Trophoblast cell (in vitro differentiated cells and primary cell): ENCODE measurements around the gene VPS33B.

Source experiments
- DNase-seq, 2 donors: peaks; one replicate each; pipeline ENCODE4 v3.0.0-alpha.2; 2016
- H2AFZ ChIP-seq: 2 replicates; pipeline ENCODE4 v1.6.1; 2013; ENCODE audit warnings: low read length, moderate library complexity, mild to moderate bottlenecking; ENCODE audit not compliant: insufficient read depth, poor library complexity
- H2AK5ac ChIP-seq: 2 replicates; pipeline ENCODE4 v1.6.1; 2013; ENCODE audit warnings: mild to moderate bottlenecking, low read length
- H2BK120ac ChIP-seq: 2 replicates; pipeline ENCODE4 v1.6.1; 2013; ENCODE audit warnings: low read length, mild to moderate bottlenecking, moderate library complexity; ENCODE audit not compliant: insufficient read depth, poor library complexity
- H2BK12ac ChIP-seq: 2 replicates; pipeline ENCODE4 v1.6.1; 2013; ENCODE audit warnings: mild to moderate bottlenecking, low read length, moderate library complexity
- H2BK5ac ChIP-seq: 2 replicates; pipeline ENCODE4 v1.6.1; 2013; ENCODE audit warnings: low read length, low read depth, moderate library complexity, mild to moderate bottlenecking; ENCODE audit not compliant: poor library complexity
- H3K14ac ChIP-seq: 2 replicates; pipeline ENCODE4 v1.6.1; 2013; ENCODE audit warnings: mild to moderate bottlenecking, low read length
- H3K18ac ChIP-seq: 2 replicates; pipeline ENCODE4 v1.6.1; 2013; ENCODE audit warnings: mild to moderate bottlenecking, low read length
- H3K23ac ChIP-seq: 2 replicates; pipeline ENCODE4 v1.6.1; 2013; ENCODE audit warnings: low read length
- H3K27ac ChIP-seq: 2 replicates; pipeline ENCODE4 v1.5.1; 2013; ENCODE audit warnings: low read depth, mild to moderate bottlenecking, inconsistent platforms, low read length, moderate library complexity
- H3K27me3 ChIP-seq: 2 replicates; pipeline ENCODE4 v1.6.1; 2013; ENCODE audit warnings: inconsistent platforms, mild to moderate bottlenecking, low read length, moderate library complexity; ENCODE audit not compliant: insufficient read depth
- H3K36me3 ChIP-seq, 2 experiments: 1 replicate in 1 of 2; 2 replicates in 1 of 2; pipeline ENCODE4 v1.6.1; 2013; ENCODE audit warnings: low read length in 2 of 2, mild to moderate bottlenecking in 2 of 2, moderate library complexity in 1 of 2; ENCODE audit not compliant: insufficient read depth in 2 of 2, control insufficient read depth in 1 of 2
- H3K4ac ChIP-seq: 2 replicates; pipeline ENCODE4 v1.6.1; 2013; ENCODE audit warnings: low read depth, mild to moderate bottlenecking, low read length, moderate library complexity
- H3K4me1 ChIP-seq, 2 experiments: 1 replicate in 1 of 2; 2 replicates in 1 of 2; pipeline ENCODE4 v1.6.1; 2013; ENCODE audit warnings: low read length in 2 of 2, mild to moderate bottlenecking in 2 of 2, moderate library complexity in 1 of 2; ENCODE audit not compliant: insufficient read depth in 2 of 2, control insufficient read depth in 1 of 2
- H3K4me2 ChIP-seq: 2 replicates; pipeline ENCODE4 v1.6.1; 2013; ENCODE audit warnings: inconsistent platforms, mild to moderate bottlenecking, low read length, moderate library complexity
- H3K4me3 ChIP-seq: 2 replicates; pipeline ENCODE4 v1.5.1; 2013; ENCODE audit warnings: mild to moderate bottlenecking, low read depth, low read length, inconsistent platforms
- H3K79me1 ChIP-seq: one replicate; pipeline ENCODE4 v1.6.1; 2013; ENCODE audit warnings: low read length
- H3K79me2 ChIP-seq: 2 replicates; pipeline ENCODE4 v1.6.1; 2013; ENCODE audit warnings: low read length, mild to moderate bottlenecking; ENCODE audit not compliant: control insufficient read depth, insufficient read depth, poor library complexity
- H3K9ac ChIP-seq: 2 replicates; pipeline ENCODE4 v1.6.1; 2013; ENCODE audit warnings: mild to moderate bottlenecking, low read length
- H3K9me3 ChIP-seq: 2 replicates; pipeline ENCODE4 v1.6.1; 2013; ENCODE audit warnings: low read depth, mild to moderate bottlenecking, control low read depth, inconsistent platforms, low read length; ENCODE audit not compliant: insufficient read depth
- H4K12ac ChIP-seq: 2 replicates; pipeline ENCODE4 v1.6.1; 2013; ENCODE audit warnings: low read depth, mild to moderate bottlenecking, low read length, moderate library complexity
- H4K8ac ChIP-seq: 2 replicates; pipeline ENCODE4 v1.6.1; 2013; ENCODE audit warnings: low read depth, mild to moderate bottlenecking, low read length, moderate library complexity
- H4K91ac ChIP-seq: one replicate; pipeline ENCODE4 v1.6.1; 2013; ENCODE audit warnings: low read depth, mild to moderate bottlenecking, low read length, moderate library complexity
- whole genome bisulfite sequencing: extraction: QIAGEN DNeasy Blood & Tissue Kit; methylation state at CpG from one replicate; pipeline ENCODE4 v1.1.7; 2013; ENCODE audit warnings: missing lambda C conversion rate; ENCODE audit not compliant: insufficient read length, insufficient coverage; ENCODE audit errors: extremely low coverage; 5-methylcytosine and 5-hydroxymethylcytosine counted together

Gene VPS33B

GRCh38 chr15:91068436-91068835 is 46.0 kb upstream of the VPS33B start:
- Histone ChIP-seq H3K9me3 (peaks cover 4% of the 10 kb centered on the region), H2BK120ac (no peak overlapping the region), H2AK5ac (no peak overlapping the region), H4K8ac (no peak overlapping the region), H3K9ac (no peak overlapping the region), H3K36me3 (no peaks in the 10 kb centered on the region), H2AFZ (no peak overlapping the region), H3K27ac (no peak overlapping the region), H3K18ac (no peak overlapping the region), H4K12ac (no peak overlapping the region), H3K14ac (no peak overlapping the region), H3K79me2 (no peaks in the 10 kb centered on the region), H3K4ac (no peak overlapping the region), H3K4me2 (no peak overlapping the region), H2BK12ac (no peak overlapping the region), H3K4me1 (no peaks in the 10 kb centered on the region), H3K79me1 (no peaks in the 10 kb centered on the region), H3K4me3 (no peak overlapping the region), H4K91ac (no peak overlapping the region), H2BK5ac (no peak overlapping the region), H3K23ac (no peak overlapping the region), H3K27me3 (no peaks in the 10 kb centered on the region)
- no peak for DNase-seq
- no CpG with 5 or more reads among the region's 2 CpGs for WGBS

DNA sequence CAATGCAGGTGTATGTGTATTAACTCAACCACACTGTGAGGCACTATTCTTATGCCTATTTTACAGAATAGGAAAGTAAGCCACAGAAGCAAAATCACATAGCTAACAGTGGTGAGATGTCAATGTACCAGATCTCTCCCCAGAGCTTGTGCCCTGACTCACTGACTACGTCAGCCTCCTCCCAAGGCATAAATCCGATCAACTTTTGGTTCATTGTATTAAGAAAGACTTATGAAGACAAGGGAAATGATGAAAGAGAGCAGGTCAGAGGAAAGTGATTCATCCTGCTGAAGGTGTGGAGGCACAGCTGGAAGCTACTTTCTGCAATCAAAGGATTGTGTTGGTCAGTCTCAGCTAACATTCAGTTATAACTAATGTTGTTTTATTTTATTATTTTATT is 44.6 kb upstream of the VPS33B start:
- H3K27me3 ChIP-seq = no peaks in the 10 kb centered on the region

DNA sequence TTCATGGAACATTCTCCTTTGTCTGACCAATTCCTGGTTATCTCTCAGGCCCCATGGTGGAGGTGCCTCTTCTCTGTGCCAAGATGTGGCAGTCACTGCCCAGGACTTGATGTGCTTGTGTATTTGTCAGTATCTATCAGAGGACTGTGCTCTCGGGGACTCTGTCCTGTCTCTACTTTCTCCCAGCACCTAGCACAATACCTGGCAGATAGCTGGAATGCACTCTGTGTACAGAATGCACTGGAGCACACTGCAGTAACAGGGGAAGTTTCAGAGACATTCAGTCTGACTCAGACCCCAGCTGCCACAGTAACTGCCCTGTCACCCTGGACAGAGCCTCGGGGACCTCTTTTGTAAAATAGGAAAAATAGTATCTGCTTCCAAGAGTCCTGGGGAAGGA is 43.1 kb upstream of the VPS33B start:
- H3K27me3 ChIP-seq = no peaks in the 10 kb centered on the region
- H3K4ac ChIP-seq = no peak overlapping the region
- no peaks in the 10 kb centered on the region for H3K79me2 ChIP-seq
- H3K79me1 ChIP-seq = no peaks in the 10 kb centered on the region
- H3K9ac ChIP-seq = no peak overlapping the region
- no peak overlapping the region for H3K23ac ChIP-seq
- H4K12ac ChIP-seq = no peak overlapping the region
- H2BK5ac ChIP-seq = no peak overlapping the region
- no peak overlapping the region for H3K18ac ChIP-seq
- H3K4me2 ChIP-seq = no peak overlapping the region
- H2AK5ac ChIP-seq = no peak overlapping the region
- no peak overlapping the region for H2AFZ ChIP-seq
- no peak overlapping the region for H3K27ac ChIP-seq
- WGBS = no CpG with 5 or more reads among the region's 2 CpGs
- no peak overlapping the region for H2BK12ac ChIP-seq
- no peaks in the 10 kb centered on the region for H3K36me3 ChIP-seq
- no peak overlapping the region for H4K91ac ChIP-seq
- peaks cover 4% of the 10 kb centered on the region for H3K9me3 ChIP-seq
- H3K4me3 ChIP-seq = no peak overlapping the region
- DNase-seq = no peak
- no peaks in the 10 kb centered on the region for H3K4me1 ChIP-seq
- H3K14ac ChIP-seq = no peak overlapping the region
- no peak overlapping the region for H2BK120ac ChIP-seq
- no peak overlapping the region for H4K8ac ChIP-seq

More for the DNA sequence above, 44.6 kb upstream of the VPS33B start:
- Histone ChIP-seq H2AFZ (no peak overlapping the region), H3K27ac (no peak overlapping the region), H3K79me1 (no peaks in the 10 kb centered on the region), H4K91ac (no peak overlapping the region), H2AK5ac (no peak overlapping the region), H3K36me3 (no peaks in the 10 kb centered on the region), H3K23ac (no peak overlapping the region), H2BK120ac (no peak overlapping the region), H3K9ac (no peak overlapping the region), H3K4me2 (no peak overlapping the region), H2BK5ac (no peak overlapping the region), H3K4me3 (no peak overlapping the region), H3K4me1 (no peaks in the 10 kb centered on the region), H3K4ac (no peak overlapping the region), H4K8ac (no peak overlapping the region), H2BK12ac (no peak overlapping the region), H3K14ac (no peak overlapping the region), H3K9me3 (peaks cover 4% of the 10 kb centered on the region), H4K12ac (no peak overlapping the region), H3K18ac (no peak overlapping the region), H3K79me2 (no peaks in the 10 kb centered on the region)
- WGBS = no CpG with 5 or more reads among the region's 2 CpGs
- DNase-seq = no peak

DNA sequence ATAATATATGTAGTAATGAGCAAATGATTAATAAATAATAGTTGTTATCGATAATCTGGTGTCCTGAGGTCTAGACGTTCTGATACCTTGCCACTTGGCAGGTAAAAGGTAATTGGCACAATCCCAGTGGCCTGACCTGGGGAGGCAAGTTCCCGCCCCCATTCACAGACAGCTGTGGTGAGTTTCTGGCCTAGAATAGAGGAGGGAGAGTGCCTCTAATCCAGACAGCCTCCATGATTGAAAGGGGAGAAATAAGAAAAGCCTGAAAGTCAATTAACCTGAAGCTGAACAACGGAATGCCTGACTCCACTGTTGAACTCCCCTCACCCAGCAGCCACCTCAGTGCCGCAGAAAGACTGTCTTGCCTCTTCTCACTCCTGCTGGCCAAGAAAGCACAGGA is 39.6 kb upstream of the VPS33B start:
- Histone ChIP-seq H3K36me3 (no peaks in the 10 kb centered on the region), H2AFZ (no peak overlapping the region), H3K23ac (no peak overlapping the region), H4K8ac (no peak overlapping the region), H3K27ac (no peak overlapping the region), H4K91ac (no peak overlapping the region), H3K4ac (no peak overlapping the region), H4K12ac (no peak overlapping the region), H3K4me3 (no peak overlapping the region), H2BK5ac (no peak overlapping the region), H3K79me2 (no peaks in the 10 kb centered on the region), H2BK120ac (no peak overlapping the region), H3K4me2 (no peak overlapping the region), H3K79me1 (no peaks in the 10 kb centered on the region), H3K9me3 (peaks cover 4% of the 10 kb centered on the region), H3K14ac (no peak overlapping the region), H3K18ac (no peak overlapping the region), H3K9ac (no peak overlapping the region), H2AK5ac (no peak overlapping the region), H2BK12ac (no peak overlapping the region), H3K4me1 (no peaks in the 10 kb centered on the region), H3K27me3 (no peaks in the 10 kb centered on the region)
- DNase-seq = no peak
- WGBS = no CpG with 5 or more reads among the region's 5 CpGs
